Measurements from ENCODE around the gene DTD1.

The DTD1 gene

DNA sequence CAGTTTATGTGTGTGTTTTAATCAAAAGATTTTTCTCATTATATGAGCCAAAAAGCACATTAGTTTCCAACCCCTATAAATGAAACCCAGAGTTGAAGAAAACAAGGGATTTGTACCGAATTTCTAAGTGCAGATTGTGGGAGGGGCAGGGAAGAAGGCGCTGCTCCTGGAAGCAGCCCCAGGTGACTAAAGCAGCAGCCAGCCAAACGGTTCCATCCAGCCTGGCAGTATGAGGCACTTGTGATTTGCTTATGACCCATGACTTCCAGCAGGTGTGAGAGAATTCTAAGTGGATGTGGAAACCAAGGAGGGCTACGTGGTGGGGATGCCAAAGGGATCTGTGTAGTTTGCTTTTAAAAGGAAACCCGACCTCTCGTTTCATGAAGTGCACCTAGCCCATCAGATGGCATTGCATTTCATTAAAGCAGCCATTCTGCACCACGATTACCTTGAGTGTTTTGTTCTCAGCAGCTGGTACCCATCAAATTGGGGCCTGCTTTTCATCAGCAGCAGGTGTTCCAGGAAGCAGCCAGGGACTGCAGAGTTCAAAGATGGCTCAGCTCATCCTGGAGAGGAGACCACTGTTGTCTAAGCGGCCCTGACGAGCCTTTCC, 79.1 kb downstream of the DTD1 start:
- no peak for DNase-seq

- no peak for DNase-seq
Measured at GRCh38 chr20:18669241-18670019, 81.6 kb downstream of the DTD1 start.

- DNase-seq = no peak
Measured at GRCh38 chr20:18671203-18671710, 83.4 kb downstream of the DTD1 start.

DNA sequence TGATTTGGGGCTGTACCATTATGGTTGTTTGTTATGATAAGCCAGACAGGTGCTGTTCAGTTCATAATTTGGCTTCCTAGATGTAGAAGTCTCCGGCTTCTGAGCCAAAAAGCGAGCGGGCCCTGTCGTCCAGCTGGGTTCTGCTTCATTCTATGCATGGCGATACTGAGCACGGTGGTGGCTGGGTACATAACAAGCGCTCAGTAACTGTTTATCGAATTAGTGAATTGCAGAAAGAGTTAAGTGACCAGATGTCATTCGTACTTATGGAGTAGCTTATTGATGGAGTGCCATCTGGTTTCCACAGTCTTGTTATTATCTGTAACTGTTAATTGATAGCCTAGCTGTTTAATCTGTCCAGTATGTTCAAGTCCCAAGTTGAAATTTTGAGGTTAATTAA, 85.0 kb downstream of the DTD1 start:
- no peak for DNase-seq

GRCh38 chr20:18676396-18676795, 88.5 kb downstream of the DTD1 start:
- DNase-seq = no peak

DNA sequence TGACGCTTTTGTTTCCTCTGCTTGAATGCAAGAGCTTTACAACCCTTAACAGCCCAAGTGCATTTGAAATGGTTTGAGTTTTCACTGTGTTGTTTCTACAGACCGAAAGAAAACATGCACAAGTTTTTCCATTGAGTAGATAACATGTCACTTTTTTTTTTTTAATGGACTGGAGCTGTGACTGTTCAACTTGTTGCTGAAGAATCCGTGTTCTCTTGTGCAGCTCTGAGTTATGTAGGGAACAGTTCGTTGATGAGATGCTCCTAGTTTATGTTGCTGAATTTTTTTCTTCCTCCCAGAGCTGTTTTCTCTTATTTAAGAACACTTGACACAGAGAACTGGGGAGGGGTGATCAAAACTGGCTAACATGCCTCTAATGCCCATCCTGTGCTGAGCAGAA, 89.3 kb downstream of the DTD1 start:
- no peak for DNase-seq

DNA sequence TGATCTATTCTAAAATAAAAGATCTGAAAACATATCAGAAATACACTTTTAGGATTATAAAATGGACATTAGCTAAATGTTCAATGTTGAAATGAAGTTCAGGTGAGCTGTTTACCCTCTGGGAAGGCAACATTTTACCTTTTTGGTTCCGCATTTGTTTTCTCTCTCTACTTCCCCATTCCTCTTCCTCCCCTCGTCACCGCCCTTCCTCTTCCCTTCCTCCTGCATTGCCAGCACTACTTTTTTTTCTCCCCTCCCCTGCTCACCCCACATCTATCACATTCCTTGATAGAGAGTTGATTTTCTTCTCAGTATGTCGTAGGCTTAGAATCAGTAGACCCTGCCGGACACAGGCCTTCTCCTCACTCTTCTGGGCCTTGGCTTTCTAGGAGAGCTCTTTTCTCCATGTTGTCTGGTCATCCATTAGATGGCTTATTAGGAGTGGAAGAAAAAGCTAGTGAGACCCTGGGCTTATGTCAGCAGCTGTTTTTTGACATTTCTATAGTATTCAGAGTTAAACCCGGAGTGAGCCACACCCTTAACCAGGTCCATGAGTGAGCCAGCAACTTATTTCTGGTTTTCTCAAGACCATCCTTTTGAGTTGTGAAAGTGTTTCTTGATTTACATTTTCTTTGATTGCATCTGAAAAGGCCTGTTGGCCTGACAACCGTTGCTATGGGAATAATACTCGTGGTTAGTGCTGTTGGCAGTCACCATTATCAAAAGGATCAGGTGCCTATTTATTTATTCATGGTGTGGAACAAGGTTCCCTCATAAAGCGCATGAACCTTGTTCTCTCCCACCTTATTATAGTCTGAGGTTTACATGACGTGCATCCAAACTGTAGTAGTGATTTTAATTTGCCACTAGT, 90.9 kb downstream of the DTD1 start:
- DNase-seq = no peak

DNA sequence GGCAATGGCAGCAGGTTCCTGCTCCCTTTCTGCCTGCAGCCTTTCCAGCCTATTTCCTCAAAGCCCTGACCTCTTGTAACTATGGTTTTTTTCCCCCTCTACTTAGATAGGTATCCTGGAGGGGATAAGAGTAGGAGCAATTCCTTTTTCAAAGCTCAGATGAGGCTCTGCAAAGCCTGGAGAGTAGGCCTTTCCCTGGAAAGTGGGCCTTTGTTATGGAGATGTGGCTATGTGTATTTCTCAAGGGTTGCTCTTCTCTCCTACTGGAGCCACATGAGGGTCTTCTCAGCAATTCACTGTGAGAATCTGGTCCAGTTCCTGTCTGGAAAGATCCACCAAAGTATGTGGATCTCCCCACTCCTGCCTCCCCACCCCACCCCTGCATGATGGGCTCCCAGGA, 96.0 kb downstream of the DTD1 start:
- no peak for DNase-seq

DNA sequence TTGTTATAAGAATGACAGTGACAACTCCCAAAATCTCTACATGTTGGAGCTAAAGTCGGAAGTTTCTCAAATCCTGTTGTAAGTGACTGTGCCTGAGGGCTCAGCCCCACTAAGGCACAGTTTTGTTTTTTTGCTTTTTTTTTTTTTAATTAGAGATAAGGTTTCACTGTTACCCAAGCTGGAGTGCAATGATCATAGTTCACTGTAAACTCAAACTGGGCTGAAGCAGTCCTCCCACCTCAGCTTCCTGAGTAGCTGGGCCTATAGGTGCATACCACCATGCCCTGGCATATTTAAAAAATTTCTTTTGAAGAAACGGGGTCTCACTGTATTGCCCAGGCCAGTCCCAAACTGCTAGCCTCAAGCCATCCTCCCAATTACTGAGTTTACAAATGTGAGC, 96.9 kb downstream of the DTD1 start:
- no peak for DNase-seq

DNA sequence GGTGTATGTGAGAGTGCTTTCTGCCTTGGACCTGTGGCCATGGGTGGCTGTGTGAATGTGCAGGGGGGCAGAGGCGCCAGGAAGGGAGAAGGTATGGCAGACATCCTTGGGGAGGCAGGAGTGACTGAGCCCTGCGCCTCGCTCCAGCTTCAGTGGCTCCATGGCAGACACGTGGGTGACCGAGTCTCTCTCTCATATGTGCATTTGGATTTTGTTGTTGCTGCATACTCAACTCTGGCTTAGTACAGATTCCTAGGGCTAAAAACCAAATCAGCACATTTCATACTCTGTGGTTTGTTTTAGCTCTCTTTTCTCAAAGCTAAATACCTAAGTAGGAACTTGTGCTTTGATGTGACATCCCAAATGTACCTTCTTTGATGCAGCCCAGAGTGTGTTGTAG, 97.6 kb downstream of the DTD1 start:
- no peak for DNase-seq

DNA sequence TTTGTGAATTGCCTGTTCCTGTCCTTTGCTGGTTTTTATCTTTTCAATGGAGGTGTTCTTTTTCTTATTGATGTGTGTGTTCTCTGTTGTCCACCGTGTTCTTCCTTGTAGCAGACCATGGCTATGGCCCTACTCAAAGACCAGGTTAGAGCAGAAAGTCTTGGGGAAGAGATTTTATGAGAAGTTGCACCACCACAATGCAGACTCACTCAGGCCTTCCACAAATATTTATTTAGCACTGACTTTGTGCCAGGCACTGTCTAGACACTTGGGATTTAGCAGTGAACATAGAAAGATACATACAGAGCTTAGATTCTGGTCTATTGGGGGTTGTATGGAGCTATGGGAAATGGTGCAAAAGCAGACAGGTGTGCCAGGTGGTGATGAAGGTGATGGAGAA, 98.8 kb downstream of the DTD1 start:
- DNase-seq = no peak

- no peak for DNase-seq
Measured at GRCh38 chr20:18688676-18689075, 100.8 kb downstream of the DTD1 start.

DNA sequence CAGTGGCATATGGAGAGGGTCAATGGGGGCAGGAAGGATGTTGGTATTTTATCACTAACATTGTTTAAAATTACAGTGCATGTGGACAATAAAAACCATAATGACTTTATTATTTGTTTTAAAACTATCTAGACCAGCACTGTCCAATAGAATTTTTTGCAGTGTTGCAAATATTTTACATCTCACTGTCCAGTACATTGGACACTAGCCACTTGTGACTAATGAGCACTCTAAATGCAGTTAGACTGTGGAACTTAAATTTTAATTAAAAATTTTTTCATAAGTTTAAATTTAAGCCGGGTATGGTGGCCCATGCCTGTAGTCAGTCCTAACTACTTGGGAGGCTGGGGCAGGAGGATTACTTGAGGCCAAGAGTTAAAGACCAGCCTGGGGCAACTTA, 101.7 kb downstream of the DTD1 start:
- DNase-seq = no peak

GRCh38 chr20:18692447-18692846, 104.6 kb downstream of the DTD1 start:
- DNase-seq = no peak

DNA sequence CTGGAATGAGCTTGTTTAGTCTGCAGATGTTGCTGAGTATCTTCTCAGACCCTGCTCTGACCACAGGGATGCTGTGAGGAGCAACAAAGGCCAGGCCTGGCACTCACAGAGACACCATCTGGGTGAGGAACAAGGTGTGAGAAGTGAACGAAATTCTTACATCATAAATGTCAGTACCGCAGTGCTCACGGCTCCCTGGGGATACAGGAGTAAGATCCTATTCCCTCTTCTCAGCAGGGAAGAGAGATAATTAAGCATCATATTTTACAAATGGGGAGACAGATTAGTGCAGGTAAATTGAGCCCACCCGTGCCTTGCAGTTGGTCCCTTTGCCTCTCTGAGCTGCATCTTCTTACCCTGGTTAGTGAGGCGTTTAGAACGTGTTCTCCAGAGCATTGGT, 106.2 kb downstream of the DTD1 start:
- DNase-seq = no peak

GRCh38 chr20:18695175-18695574, 107.3 kb downstream of the DTD1 start:
- no peak for DNase-seq

DNA sequence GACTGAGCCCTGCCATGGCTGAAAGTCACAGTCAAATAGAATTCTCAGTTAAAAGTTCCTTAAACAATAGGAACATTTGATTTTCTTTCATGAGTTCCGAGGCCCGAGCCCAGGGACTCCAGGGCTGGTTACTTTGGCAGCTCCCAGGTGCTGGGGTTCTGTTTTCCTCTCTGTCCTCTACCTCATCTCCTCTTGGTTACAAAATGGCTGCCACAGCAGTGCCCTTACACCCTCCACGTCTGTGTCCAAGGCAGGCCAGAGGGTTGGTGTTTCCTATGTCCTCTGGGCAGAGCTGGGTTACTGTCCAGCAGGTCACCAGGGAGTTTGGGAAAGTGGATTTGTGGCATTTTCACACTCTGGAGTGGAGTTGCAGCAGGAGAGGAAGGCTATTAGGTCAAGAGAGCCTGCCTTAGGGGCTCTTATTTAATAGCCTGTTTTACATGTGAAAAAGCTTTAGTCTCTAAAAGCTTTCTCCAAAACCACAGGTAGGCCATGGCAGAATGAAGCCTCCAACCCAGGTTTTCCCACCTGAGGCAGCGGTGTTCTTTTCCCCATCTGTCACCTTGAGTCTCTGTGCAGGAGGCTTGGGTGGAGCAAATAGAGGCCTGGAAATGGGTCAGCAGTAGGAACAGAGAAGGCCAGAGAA, 111.0 kb downstream of the DTD1 start:
- no peak for DNase-seq

GRCh38 chr20:18701969-18702368, 114.1 kb downstream of the DTD1 start:
- no peak for DNase-seq

DNA sequence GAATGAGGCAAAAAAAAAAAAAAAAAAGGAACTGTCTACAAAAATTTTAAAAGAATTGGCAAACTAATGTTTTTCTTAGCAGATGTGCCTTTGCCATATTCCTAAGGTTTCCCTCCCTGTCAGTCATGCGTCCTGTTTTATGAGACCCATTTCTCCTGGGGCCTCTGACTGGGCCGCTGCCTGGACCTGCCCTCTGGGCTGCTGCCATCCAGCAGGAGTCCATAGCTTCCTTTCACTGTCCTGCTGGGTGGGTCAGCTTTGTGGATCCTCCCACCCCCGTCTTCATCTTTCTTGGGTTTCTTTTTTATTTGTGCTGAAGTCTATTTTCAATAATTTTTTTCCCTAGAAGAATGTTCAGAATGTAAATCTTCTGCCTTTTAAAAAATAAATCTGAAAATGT, 114.9 kb downstream of the DTD1 start:
- DNase-seq = no peak

DNA sequence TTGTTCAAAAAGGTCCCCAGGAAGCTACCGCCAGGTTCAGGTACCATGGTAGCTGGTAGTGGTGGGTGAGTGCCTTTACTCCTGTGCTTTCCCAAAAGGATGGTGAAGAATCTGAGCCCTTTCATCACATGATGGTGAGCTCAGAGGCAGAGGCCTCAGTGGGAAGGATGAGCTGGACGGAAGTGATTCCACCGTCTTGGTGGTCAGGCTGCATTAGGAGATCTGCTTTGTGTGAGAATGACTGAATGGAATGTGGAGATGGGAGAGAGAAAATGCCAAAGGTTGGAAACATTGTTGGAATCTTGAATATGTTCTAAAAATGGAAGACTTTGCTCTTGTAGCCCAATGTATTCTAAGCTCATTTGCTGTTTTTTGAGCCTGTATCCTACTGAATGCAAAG, 117.6 kb downstream of the DTD1 start:
- no peak for DNase-seq

GRCh38 chr20:18705910-18706309, 118.1 kb downstream of the DTD1 start:
- DNase-seq = no peak

DNA sequence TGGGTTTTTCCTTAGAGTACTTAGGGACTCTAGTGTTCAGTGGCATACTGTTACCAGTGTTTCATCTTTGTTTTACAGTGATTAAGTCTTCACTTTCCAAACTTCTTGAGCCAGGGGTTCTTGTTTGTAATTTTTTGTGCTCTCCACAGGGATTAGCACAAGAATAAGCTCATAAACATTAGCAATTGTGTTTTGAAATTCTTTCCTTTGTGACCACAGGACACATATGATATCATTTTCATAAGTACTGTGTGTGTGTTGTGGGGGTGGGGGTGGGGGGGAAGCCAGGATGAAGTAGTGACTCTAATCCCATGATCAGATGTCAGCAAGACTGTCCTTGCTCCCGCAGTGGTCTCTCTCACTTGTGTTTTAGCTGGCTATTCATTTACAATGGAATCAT, 124.3 kb downstream of the DTD1 start:
- DNase-seq = no peak

GRCh38 chr20:18712882-18713281, 125.0 kb downstream of the DTD1 start:
- no peak for DNase-seq
